Neutrophil (primary cell): Measurements from ENCODE around the gene ST3GAL3.

ENCODE experiments used
- H3K27ac ChIP-seq: fragments of 200-600 bp; sonication (generic); 2 replicates; pipeline ENCODE4 v1.5.1; 2016; ENCODE audit warnings: mild to moderate bottlenecking, moderate library complexity
- H3K27me3 ChIP-seq: fragments of 200-600 bp; sonication (generic); 2 replicates; pipeline ENCODE4 v1.6.0; 2016; ENCODE audit warnings: mild to moderate bottlenecking
- H3K36me3 ChIP-seq: fragments of 200-600 bp; sonication (generic); 2 replicates; pipeline ENCODE4 v1.5.1; 2017
- H3K4me1 ChIP-seq, 2 experiments: fragments of 200-600 bp in 1 of 2; sonication (generic) in 1 of 2; 1 replicate in 1 of 2; 2 replicates in 1 of 2; pipeline versions ENCODE4 v1.5.1 to v1.6.1; 2013 to 2016; ENCODE audit warnings: low read depth in 1 of 2, low read length in 1 of 2, mild to moderate bottlenecking in 1 of 2, moderate library complexity in 1 of 2; ENCODE audit not compliant: control insufficient read depth in 1 of 2, insufficient read depth in 1 of 2
- H3K4me3 ChIP-seq, 2 experiments: fragments of 200-600 bp in 1 of 2; sonication (generic) in 1 of 2; 1 replicate in 1 of 2; 2 replicates in 1 of 2; pipeline ENCODE4 v1.5.1; 2013 to 2016; ENCODE audit warnings: low read depth in 1 of 2, low read length in 1 of 2, mild to moderate bottlenecking in 1 of 2, moderate library complexity in 1 of 2
- H3K9me3 ChIP-seq: fragments of 200-600 bp; sonication (generic); 2 replicates; pipeline ENCODE4 v1.5.1; 2016
- CTCF ChIP-seq: fragments of 200-600 bp; sonication (generic); IDR thresholded peaks from 2 replicates; pipeline ENCODE4 v1.5.1; 2016; ENCODE audit warnings: antibody characterized with exemption

Gene ST3GAL3

GRCh38 chr1:43678940-43679339, 28.4 kb upstream of the ST3GAL3 start:
- no peaks in the 10 kb centered on the region for H3K4me1 ChIP-seq
- no peak overlapping the region for H3K4me3 ChIP-seq
- no peaks in the 10 kb centered on the region for H3K9me3 ChIP-seq
- no peak for TF ChIP-seq CTCF
- H3K27ac ChIP-seq = no peak overlapping the region
- no peaks in the 10 kb centered on the region for H3K27me3 ChIP-seq
- H3K36me3 ChIP-seq = peaks cover 90% of the 10 kb centered on the region

GRCh38 chr1:43683560-43683959, 23.8 kb upstream of the ST3GAL3 start:
- no peak for TF ChIP-seq CTCF
- no peaks in the 10 kb centered on the region for H3K4me1 ChIP-seq
- peaks cover 93% of the 10 kb centered on the region for H3K36me3 ChIP-seq
- H3K27ac ChIP-seq = no peak overlapping the region
- H3K4me3 ChIP-seq = no peak overlapping the region
- H3K9me3 ChIP-seq = no peaks in the 10 kb centered on the region
- no peaks in the 10 kb centered on the region for H3K27me3 ChIP-seq

GRCh38 chr1:43686801-43687200, 20.5 kb upstream of the ST3GAL3 start:
- Histone ChIP-seq H3K4me1 (no peaks in the 10 kb centered on the region), H3K36me3 (peaks cover 98% of the 10 kb centered on the region), H3K9me3 (no peaks in the 10 kb centered on the region), H3K4me3 (no peak overlapping the region), H3K27me3 (no peaks in the 10 kb centered on the region), H3K27ac (no peak overlapping the region)
- TF ChIP-seq CTCF = no peak

GRCh38 chr1:43687301-43688108, 19.8 kb upstream of the ST3GAL3 start:
- no peaks in the 10 kb centered on the region for H3K27me3 ChIP-seq
- H3K36me3 ChIP-seq = peaks cover 98% of the 10 kb centered on the region
- no peak overlapping the region for H3K27ac ChIP-seq
- H3K9me3 ChIP-seq = no peaks in the 10 kb centered on the region
- no peaks in the 10 kb centered on the region for H3K4me1 ChIP-seq
- H3K4me3 ChIP-seq = no peak overlapping the region
- no peak for TF ChIP-seq CTCF

GRCh38 chr1:43688109-43688387, 19.3 kb upstream of the ST3GAL3 start:
- Histone ChIP-seq H3K9me3 (no peaks in the 10 kb centered on the region), H3K36me3 (peaks cover 98% of the 10 kb centered on the region), H3K4me1 (no peaks in the 10 kb centered on the region), H3K4me3 (no peak overlapping the region), H3K27me3 (no peaks in the 10 kb centered on the region), H3K27ac (no peak overlapping the region)
- no peak for TF ChIP-seq CTCF
